Muscle layer of duodenum (tissue), 2 donors: ENCODE data around the gene FNDC11.

ENCODE experiments used
- H3K27ac ChIP-seq: one replicate; pipeline ENCODE4 v1.7.0; 2013; ENCODE audit warnings: mild to moderate bottlenecking, low read length
- H3K27me3 ChIP-seq: one replicate; pipeline ENCODE4 v1.7.0; 2013; ENCODE audit warnings: low read depth, mild to moderate bottlenecking, control low read depth, low read length
- H3K36me3 ChIP-seq, 2 donors: one replicate each; pipeline ENCODE4 v1.7.0; 2013; ENCODE audit warnings: low read length in 2 of 2, control low read depth in 1 of 2, mild to moderate bottlenecking in 1 of 2; ENCODE audit not compliant: insufficient read depth in 2 of 2, control insufficient read depth in 1 of 2
- H3K4me1 ChIP-seq, 2 donors: one replicate each; pipeline ENCODE4 v1.7.0; 2013; ENCODE audit warnings: low read length in 2 of 2, mild to moderate bottlenecking in 2 of 2, control low read depth in 1 of 2, moderate library complexity in 1 of 2; ENCODE audit not compliant: insufficient read depth in 2 of 2, control insufficient read depth in 1 of 2
- H3K4me3 ChIP-seq, 2 donors: one replicate each; pipeline ENCODE4 v1.7.0; 2013; ENCODE audit warnings: low read length in 2 of 2, low read depth in 1 of 2, mild to moderate bottlenecking in 1 of 2
- H3K9me3 ChIP-seq, 2 donors: one replicate each; pipeline ENCODE4 v1.7.0; 2013; ENCODE audit warnings: low read length in 2 of 2, control low read depth in 1 of 2, mild to moderate bottlenecking in 1 of 2; ENCODE audit not compliant: control insufficient read depth in 1 of 2
- donor health status: healthy.

The FNDC11 gene

GRCh38 chr20:63536997-63537524 lies 16.9 kb upstream of the FNDC11 start, which contains the start of gene PTK6:
PTK6 (minus strand) TSS chr20:63537376; CDS start chr20:63537314, 62 bp downstream.
- H3K27ac ChIP-seq = peak within 1 kb of the TSS; percentile 45
- no peaks in the 10 kb centered on the region for H3K36me3 ChIP-seq
- H3K4me1 ChIP-seq = peaks cover 0 to 10% of the 10 kb centered on the region in 2 donors
- no peaks in the 10 kb centered on the region for H3K9me3 ChIP-seq
- H3K27me3 ChIP-seq = no peaks in the 10 kb centered on the region
- peak within 1 kb of the TSS; percentile 6 to 26 for H3K4me3 ChIP-seq

DNA sequence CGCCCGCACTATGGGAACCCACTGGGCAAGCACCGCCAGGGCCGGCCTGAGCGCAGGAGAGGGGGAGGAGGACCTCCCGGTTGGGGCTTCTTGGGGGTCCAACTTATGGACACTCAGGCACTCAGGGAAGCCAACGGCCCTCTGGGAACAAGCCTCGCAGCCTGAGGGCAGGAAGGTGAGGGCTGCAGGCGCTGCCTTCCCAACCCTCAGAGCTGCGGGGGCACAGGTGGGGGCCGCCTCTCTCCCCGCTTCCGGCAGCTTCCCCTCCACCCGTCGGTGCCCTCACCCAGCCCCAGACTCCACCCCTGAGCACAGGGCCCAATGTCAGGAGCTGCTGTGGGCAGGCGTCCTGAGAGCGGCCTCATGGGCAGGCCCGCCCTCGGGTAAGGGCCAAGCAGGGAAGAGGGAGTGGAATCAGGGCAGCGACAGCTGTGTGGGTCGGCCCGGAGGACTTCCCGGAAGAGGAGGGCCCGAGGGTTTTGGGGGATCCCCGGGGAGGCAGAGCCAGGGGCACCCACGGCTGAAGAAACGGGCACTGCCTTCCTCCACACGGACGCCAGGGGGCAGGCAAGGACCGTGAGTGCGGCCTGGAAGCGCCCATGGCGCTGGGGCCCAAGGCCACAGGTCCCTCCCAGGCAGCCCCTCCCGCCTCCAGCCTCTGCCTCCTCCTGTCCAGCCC lies 16.3 kb upstream of the FNDC11 start:
- Histone ChIP-seq H3K4me1 (peaks cover 0 to 10% of the 10 kb centered on the region in 2 donors), H3K36me3 (no peaks in the 10 kb centered on the region), H3K27ac (peak overlapping the region; percentile 45), H3K9me3 (no peaks in the 10 kb centered on the region), H3K4me3 (peak overlapping the region in 1 of 2 donors; percentile 6), H3K27me3 (no peaks in the 10 kb centered on the region)

DNA sequence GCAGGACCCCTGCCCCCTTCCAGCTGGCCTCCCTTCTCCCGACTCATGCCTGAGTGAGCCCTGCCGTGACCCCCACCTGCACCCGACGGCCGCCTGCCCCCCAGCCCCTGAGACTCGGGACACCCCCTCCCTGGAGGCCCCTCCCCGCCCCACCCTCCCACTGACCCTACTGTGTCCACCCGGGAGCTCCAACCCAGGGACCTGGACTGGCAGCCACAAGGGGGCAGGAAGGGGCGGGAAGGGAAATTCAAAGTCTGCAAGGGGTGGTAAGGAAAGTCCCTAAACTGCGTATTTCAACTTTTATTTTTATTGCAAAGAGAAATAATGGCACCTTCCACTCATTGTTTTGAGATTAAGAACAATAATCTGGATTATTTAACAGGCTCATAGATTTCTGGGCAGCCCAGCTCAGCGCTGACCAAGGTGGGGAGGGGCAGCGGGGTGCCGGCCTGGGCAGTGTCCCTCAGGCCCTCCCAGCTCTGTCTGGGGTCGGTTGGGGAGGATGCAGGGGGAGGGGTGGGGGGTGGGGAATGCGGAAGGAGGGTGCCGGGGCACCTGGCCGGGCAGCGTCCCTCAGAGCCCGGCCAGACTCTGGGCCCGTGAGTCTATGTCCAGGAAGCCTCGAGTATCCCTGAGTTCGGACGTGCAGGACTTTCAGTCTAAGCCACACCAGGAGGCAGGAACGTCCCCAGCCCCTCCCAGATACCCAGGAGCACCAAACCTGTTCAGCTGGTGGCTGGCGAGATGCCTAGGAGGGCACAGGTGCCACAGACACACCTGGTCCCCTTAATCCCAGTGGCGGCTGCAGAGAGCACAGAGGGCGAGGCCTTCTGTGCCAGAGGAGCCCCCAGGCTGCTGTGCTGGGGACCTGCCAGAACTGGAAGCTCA lies 15.5 kb upstream of the FNDC11 start:
- Histone ChIP-seq H3K36me3 (no peaks in the 10 kb centered on the region), H3K27ac (no peak overlapping the region), H3K4me1 (peaks cover 0 to 10% of the 10 kb centered on the region in 2 donors), H3K4me3 (peak overlapping the region in 1 of 2 donors; percentile 6), H3K27me3 (no peaks in the 10 kb centered on the region), H3K9me3 (no peaks in the 10 kb centered on the region)

DNA sequence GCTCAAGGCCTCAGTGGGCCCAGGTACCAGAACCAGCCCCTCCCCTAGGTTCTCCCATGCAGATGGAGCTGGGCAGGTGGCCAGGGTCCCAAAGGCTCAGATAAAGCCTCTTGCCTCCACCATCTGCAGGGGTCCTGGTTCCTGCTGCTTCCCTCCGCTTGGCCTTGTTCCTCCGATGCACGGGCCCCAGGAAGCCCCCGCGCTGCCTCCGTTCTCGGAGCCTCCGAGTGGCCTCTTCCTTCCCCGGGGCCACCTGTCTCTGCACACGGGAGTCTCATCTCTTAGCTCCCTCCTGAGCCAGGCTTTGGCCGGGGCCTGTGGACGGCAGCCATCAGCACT lies 14.9 kb upstream of the FNDC11 start:
- Histone ChIP-seq H3K9me3 (no peaks in the 10 kb centered on the region), H3K27ac (no peak overlapping the region), H3K27me3 (no peaks in the 10 kb centered on the region), H3K4me1 (peaks cover 0 to 10% of the 10 kb centered on the region in 2 donors), H3K36me3 (no peaks in the 10 kb centered on the region), H3K4me3 (no peak overlapping the region)

GRCh38 chr20:63539441-63540370 lies 14.3 kb upstream of the FNDC11 start:
- no peak overlapping the region for H3K4me3 ChIP-seq
- no peaks in the 10 kb centered on the region for H3K36me3 ChIP-seq
- peaks cover 0 to 10% of the 10 kb centered on the region in 2 donors for H3K4me1 ChIP-seq
- H3K9me3 ChIP-seq = no peaks in the 10 kb centered on the region
- H3K27me3 ChIP-seq = no peaks in the 10 kb centered on the region
- H3K27ac ChIP-seq = no peak overlapping the region

DNA sequence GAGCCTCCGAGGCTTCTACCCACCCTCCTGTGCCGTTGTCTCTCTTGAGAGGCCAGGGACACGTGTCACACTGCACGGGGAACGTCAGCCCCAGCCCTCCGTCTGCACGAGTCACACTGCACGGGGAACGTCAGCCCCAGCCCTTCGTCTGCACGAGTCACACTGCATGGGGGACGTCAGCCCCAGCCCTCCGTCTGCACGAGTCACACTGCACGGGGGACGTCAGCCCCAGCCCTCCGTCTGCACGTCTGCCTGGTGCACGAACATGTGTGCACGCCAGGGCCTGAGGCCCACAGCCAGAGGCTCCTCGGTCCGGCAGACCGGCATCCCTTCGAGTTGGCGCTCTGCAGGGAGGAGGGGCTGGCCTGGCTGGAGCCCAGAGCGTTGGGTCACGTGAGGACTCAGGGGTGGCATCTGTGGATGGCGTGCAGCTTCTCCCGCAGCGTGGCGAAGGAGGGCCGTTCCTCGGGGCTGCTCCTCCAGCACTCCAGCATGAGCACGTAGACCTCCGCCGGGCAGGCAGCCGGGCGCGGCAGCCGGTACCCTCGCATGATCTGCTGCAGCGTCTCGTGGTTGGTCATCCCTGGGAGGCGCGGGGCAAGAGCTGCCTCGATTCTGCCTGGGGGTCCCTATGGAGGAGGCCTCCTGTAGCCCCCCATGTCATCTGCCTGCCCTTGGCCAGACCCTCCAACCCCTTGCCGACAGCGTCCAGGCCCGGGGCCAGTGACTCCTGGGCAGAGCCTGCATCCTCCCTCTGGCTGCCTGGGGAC lies 13.4 kb upstream of the FNDC11 start:
- Histone ChIP-seq H3K27me3 (no peaks in the 10 kb centered on the region), H3K27ac (no peak overlapping the region), H3K36me3 (no peaks in the 10 kb centered on the region), H3K9me3 (no peaks in the 10 kb centered on the region), H3K4me3 (no peak overlapping the region), H3K4me1 (peaks cover 0 to 10% of the 10 kb centered on the region in 2 donors)

GRCh38 chr20:63541371-63541770 lies 12.6 kb upstream of the FNDC11 start:
- Histone ChIP-seq H3K27me3 (peaks cover 4% of the 10 kb centered on the region), H3K4me3 (no peak overlapping the region), H3K4me1 (peaks cover 0 to 10% of the 10 kb centered on the region in 2 donors), H3K27ac (no peak overlapping the region), H3K9me3 (no peaks in the 10 kb centered on the region), H3K36me3 (no peaks in the 10 kb centered on the region)

GRCh38 chr20:63542031-63542559 lies 11.9 kb upstream of the FNDC11 start:
- Histone ChIP-seq H3K9me3 (no peaks in the 10 kb centered on the region), H3K27ac (no peak overlapping the region), H3K4me3 (no peak overlapping the region), H3K36me3 (no peaks in the 10 kb centered on the region), H3K27me3 (peaks cover 4% of the 10 kb centered on the region), H3K4me1 (peaks cover 0 to 9% of the 10 kb centered on the region in 2 donors)

GRCh38 chr20:63542696-63543095 lies 11.3 kb upstream of the FNDC11 start:
- Histone ChIP-seq H3K27ac (no peak overlapping the region), H3K4me1 (peaks cover 0 to 3% of the 10 kb centered on the region in 2 donors), H3K36me3 (no peaks in the 10 kb centered on the region), H3K4me3 (no peak overlapping the region), H3K27me3 (peaks cover 4% of the 10 kb centered on the region), H3K9me3 (no peaks in the 10 kb centered on the region)

DNA sequence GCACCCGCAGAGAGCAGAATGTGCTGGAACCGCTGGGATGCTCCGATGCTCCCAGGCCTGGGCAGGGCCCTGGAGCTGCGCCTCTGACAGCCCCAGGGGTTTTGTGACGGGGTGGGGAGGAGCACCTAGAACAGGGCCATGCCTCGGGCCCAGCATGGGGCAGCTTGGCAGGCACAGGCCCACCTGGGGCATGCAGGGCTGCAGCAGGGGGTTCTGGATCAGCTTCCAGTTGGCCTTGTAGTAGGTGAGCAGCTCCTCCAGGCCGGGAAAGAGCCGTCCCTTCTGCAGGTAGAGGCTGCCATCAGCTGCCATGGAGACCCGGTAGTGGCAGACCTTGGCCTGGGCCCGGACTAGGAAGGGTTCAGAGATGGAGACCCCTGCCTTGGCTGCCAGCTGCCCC lies 10.8 kb upstream of the FNDC11 start:
- H3K4me1 ChIP-seq = no peaks in the 10 kb centered on the region
- no peaks in the 10 kb centered on the region for H3K36me3 ChIP-seq
- peaks cover 8% of the 10 kb centered on the region for H3K27me3 ChIP-seq
- no peaks in the 10 kb centered on the region for H3K9me3 ChIP-seq
- no peak overlapping the region for H3K4me3 ChIP-seq
- no peak overlapping the region for H3K27ac ChIP-seq
